HG02571 (cell line): Measurements from ENCODE around the gene SLC39A11.

ENCODE experiments used
- ATAC-seq: cut with Tn5 transposase; IDR thresholded peaks from one replicate; pipeline ENCODE4 v1.9.1; 2021; ENCODE audit warnings: mild to moderate bottlenecking, moderate library complexity; ENCODE audit not compliant: unreplicated experiment

SLC39A11 gene

DNA sequence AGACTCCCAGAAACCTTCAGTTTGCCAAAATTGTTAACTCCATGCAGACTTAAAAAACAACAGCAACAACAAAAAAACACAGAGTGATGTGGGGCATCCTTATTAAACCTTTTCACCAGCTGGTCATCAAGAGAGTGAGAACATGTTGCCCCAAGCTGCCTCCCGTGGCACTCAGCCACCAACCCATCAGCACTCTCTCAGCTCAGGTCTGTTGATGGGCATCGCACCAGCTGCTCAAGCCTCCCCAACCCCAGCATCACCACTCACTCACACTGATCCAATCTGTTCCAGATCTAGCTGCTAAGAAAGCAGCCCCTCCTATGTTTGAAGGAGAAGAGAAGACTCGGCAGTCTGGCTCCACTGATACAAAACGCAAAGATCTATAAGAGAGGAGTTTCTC lies 46.8 kb downstream of the SLC39A11 start:
- no peak for ATAC-seq

DNA sequence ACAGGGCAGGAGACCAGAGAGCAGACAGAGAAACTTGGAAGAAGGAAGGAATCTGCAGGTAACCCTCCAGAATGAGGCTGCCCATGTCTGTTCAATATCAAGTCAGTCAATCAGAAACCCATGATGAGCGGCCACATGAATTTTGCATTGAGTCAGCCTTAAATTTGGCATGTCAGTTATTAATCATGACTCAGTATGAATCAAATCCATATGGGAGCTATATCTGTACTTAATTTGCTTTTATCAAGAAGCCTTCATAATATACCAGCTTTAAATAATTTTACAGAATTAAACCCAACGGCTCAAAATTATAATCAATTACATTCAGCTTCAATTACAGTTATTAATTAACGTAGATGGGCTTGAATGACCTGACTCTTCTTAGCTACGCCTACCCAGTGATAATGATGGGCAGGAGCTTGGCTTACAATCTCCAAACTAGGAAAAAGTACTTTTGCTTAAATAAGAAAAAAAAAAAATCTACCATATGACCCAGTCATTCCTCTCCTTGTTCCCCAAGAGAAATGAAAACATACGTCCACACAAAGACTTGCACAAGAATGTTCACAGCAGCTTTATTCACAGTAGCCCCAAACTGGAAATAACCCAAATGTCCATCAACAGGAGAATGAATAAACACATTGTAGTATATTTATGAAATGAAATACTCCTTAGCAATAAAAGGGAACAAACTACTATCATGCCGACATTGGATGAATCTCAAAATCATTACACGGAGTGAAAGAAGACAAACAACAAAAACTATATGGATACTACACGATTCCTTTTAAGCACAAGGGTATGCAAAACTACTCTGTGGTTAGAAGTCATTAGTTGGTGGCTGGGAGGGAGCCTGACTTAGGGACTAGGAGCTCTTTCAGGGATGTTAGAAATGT lies 48.6 kb downstream of the SLC39A11 start:
- no peak for ATAC-seq

DNA sequence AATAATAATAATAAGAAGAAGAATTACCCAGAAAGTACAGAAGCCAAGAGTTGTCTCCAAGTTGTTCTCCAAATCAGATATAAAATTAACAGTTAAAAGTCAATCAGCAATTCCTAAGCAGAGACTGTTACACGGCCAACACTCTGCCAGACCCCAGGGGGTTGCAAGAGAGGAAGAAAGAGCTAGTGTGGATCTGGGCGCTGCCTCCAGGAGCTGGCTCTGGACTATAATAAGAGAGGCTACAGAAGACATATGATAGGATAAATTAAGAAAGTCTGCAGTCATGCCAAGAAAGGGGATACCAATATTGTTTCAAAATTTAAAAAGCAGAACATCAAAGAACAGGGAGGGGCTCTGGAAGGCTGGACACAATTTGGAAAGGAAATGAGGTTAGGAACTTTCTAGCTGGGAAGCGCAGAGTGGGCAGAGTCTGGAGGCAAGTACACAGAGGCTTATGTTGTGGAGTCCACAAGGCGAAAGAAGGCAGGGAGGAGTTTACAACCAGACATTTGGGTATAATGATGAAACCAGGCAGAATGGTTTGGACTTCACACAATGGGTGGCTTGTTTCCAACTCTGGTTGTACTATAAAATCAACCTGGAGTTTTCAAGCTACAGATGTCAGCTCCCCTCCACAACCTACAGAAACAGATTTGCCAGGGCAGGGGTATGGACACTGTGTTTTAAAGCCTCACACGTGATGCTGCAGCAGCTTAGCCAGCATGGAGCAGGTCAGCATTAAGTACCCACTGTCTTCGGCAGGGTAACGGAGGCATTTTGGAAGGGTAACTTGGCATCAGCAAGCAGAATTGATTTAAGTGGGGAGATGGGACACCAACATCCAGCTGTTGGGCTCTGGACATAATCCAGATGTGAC lies 49.4 kb downstream of the SLC39A11 start:
- no peak for ATAC-seq

DNA sequence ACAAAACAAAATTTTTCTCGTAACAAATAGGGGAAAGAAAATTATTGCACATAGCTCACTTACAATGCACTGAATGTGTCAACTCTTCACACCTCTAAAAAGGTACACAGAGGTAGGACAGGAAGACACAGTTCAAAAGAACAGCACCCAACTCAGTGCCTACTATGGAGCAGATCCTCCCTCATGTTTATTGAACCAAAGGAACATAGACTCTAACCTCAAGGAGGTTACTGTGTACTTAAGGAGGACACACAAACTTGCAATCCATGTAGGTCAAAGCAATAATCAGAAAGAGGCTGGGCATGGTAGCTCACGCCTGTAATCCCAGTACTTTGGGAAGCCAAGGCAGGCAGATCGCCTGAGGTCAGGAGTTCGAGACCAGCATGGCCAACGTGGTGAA lies 50.3 kb downstream of the SLC39A11 start:
- ATAC-seq = no peak

DNA sequence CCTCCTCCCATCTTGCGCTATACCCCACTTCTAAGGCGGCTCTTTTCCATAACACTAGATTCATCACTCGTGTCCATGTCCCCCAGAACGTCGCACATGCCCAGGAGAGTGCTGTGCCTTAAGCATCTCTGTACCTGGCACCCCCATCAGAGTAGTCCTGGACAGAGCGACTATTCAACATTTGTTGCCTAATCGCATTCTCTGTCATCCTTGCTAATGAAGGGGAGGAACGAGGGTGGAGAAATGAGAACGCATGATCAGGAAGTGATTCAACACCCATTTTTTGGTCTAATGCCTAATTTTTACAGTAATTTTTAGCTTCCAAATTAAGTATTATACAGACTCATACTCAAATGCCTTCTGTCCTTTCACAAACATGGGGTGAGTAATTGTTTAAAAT lies 53.2 kb downstream of the SLC39A11 start:
- no peak for ATAC-seq

DNA sequence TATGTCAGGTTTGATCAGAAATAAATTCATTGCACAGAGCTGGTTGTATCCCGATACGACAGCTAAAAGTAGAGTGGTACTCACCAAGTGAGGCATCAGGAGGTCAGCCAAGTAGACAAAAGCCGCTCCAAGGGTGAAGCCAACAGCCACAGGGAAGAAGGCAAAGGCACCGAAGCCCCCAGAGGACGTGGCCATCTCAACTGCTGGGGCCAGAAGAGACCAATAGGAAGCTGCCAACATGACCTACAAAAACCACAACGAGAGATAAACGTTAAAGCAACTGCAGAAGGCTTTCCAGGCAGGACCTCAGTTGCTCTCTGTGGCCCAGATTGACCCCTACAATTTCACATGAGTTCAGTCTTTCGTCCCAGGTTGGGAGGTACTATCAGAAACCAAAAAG lies 61.0 kb downstream of the SLC39A11 start:
- ATAC-seq = no peak

DNA sequence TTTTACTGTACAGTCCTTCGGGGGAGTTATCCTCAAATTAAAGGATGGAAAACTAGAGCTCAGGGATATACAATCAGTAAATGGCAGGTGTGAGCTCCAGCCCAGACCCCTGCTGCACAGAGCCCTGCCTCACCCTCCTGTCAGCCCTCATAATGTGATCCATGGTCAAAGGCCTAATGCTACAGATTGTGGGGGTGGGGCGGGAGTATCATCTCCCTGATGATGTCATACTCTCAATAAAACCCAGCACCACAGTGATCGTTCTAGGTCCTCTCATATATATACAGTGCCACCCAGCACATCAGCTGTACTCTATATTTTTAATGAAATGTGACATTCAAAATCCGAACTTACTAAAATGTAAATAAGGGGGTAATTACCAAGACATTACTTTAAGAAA lies 61.5 kb downstream of the SLC39A11 start:
- ATAC-seq = no peak

DNA sequence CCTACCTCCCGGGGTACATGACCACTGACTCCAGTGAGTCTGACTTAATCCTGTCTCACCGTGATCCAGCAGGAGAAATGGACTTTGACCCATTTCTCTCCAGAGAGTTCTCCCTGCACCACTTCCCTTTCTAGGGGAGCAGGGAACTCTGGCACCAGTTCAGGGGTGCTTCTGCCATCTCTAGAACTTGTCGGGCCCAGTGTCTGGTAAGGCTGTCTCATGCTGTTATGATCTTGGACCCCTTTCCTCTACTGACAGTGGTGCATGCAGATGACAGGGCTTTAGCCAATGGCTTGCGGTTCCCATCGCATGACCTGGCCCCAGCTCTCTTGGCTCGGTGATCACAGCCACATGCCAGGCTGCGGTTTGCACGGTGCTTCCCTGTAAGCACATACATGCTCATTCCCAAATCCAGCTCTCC lies 62.0 kb downstream of the SLC39A11 start:
- no peak for ATAC-seq

DNA sequence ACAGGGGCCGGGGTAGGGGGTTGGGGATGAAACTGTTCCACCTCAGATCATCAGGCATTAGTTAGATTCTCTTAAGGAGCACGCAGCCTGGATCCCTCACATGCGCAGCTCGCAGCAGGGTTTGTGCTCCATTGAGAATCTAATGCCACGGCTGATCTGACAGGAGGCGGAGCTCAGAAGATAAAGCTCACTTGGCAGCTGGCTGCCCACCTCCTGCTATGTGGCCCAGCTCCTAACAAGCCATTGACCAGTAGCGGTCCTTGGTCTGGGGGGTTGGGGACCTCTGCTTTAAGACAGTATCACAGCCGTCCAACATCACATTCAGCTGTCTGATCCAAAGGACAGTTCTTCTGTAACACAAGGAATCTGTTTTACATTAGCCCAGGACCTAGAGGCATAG lies 62.5 kb downstream of the SLC39A11 start:
- ATAC-seq = no peak

DNA sequence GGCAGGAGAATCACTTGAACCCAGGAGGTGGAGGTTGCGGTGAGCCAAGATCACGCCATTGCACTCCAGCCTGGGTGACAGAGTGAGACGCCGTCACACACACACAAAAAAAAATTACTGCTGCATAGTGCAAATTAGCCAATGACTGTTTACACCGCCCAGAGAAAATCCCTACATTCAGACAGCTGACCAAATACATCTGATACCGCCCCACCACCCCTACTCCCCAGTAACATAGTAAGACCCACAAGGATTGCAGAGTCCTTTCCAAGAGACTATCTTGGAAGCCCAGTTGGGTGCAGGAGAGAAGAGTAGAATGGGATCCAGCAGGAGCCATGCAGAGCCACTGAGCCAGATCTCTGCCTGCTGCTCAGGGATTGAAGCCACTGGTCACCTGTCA lies 63.5 kb downstream of the SLC39A11 start:
- no peak for ATAC-seq

DNA sequence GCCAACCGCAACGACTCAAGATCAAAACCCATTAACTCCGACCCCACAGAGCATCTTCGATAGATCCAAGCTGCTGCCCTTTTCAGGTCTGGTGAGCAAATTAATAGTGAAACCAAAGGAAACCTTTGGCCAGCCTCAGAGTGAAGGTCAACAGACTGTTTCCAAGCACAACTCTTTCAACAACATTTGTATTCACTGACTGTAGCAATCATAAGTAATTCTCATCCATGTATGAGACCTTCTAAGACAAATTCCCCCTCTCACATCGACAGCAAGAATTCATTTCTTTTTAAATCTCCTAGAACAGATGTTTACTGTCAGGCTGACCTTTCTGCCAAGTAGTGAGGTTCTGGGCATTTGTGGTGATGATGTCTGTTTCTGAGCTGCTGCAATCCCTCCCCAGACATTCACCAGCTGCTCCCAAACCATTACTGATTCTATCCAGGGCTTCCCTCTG lies 64.2 kb downstream of the SLC39A11 start:
- no peak for ATAC-seq

DNA sequence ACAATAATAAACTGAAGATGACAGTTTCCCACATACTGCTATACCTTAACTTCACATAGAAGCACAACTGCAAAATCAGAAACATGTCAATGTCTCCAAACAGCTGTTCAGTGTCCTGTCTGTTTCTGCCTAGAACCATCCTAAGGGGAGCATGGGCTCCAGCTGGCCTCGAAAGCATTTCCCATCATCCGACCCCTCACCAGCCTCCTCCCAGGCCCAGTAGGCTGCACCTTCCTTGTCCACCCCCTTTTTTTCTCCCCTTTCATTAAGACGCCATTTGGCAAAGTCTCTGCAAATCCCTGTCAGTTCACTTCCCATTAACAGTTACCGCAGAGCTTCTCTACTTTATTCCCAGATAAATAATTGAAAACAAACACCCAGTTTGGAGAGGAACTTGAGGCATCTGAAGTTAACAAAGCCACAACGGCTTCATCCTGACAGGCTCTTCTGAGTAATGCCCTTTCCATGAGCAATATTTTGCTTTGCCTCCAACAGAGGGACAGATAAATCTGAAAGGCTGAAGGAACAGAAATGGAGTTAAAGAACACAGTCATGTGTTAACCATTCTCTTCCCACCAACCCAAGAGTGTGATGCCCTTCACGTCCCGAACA lies 65.3 kb downstream of the SLC39A11 start:
- no peak for ATAC-seq

DNA sequence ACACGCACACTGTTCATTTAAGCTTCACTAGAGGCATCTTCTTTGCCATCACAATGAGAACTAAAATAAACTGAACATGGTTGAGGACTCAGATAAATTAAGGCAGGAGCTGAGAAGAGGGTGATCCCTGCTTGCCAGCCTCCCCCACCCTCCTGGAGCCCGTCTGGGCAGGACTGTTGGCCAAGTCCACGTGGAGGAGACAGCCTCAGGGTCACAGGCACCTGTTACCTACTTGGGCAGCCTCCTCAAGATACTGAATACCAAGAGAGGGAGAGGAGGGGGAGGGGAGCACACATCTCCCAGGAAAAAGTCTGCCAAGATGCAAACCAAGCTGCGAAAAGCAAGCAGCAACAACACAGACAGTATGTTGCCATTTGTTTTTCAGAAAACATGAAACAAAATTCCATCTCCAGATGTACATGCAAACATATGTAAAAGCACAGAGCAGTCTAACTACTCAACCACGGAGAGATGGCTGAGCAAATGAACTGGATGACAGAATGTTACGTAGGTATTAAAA lies 67.4 kb downstream of the SLC39A11 start:
- no peak for ATAC-seq

DNA sequence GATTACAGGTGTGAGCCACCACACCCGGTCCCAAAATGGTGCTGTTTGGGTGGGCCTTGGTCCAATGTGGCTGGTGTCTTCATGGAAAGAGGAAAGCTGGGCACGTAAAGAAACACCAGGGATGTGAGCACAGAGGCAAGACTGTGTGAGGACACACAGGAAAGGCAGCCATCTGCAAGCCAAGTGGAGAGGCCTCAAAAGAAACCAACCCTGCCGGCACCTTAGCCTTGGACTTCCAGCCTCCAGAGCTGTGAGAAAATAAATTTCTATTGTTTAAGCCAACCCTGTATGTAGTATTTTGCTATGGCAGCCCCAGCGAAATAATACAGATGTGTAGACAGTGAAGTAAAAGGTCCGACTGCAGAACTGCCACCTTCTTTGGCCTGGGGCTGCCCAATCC lies 68.7 kb downstream of the SLC39A11 start:
- ATAC-seq = no peak

DNA sequence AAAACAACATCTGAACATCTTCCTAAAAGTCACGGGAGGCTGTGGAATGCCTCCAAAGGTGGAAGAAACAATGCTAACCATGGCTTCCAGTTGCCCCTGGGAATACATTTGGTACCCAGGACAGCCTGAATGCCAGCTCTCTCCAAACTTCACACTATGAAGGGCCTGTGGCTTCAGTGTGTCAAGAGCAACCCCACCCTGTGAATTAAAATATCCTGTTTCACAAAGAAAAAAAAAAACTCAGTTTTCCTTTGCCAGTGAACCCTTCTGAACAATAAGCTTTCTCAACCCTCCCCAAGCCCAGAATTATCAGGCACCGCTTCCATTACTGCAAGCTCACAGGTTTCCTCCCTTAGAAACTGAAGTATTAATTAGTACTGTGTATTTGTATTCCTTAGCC lies 69.8 kb downstream of the SLC39A11 start:
- ATAC-seq = no peak

DNA sequence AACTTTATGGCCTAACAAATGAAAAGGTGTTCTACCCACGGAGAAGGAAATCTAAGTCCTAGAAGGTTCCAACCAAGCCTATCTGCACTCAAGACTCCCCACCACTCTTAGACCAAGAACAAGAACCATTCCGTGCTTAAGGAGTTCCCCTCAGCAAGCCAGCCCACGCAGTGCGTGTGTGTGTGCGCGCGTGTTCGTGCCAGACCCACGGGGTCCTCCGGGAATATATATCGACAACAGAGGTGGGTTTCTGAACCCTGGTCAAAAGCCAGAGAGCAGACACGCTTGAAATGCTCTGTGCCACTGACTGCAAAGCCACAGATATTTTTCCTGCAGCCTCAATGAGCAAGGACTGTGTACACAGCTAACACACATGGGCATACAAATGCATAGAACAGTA lies 70.7 kb downstream of the SLC39A11 start:
- no peak for ATAC-seq

DNA sequence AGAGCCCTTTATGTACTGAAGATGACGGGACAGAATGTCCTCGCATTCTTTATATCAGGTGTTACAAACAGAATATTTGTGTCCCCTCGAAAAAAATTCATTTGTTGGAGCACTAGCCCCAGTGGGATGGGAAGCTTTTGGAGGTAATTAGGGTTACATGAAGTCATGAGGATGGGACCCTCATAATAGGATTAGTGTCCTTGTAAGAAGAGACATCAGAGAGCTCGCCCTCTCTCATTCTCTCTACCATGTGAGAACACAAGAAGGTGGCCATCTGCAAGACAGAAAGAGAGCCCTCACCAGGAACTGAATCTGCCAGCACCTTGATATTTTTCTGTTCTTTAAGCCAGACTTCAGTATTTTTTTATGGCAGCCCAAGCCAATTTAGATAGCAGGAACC lies 72.4 kb downstream of the SLC39A11 start:
- ATAC-seq = no peak

DNA sequence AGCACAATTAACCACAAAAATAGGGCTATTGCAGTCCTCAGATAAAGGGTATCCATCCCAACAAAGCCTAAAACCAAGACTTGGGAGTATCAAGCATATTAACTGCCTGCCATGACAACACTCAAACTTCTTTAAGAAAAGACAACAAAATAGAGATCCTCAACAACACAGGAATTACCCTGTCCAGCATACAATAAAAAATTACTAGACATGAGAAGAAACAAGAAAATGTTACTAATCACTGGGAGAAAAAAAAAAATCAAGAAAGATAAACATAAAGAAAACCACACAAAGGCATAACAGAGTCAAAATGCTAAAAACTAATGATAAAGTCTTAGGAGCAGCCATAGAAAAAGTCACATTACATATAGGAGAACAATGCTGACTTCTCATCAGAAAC lies 73.9 kb downstream of the SLC39A11 start:
- no peak for ATAC-seq

DNA sequence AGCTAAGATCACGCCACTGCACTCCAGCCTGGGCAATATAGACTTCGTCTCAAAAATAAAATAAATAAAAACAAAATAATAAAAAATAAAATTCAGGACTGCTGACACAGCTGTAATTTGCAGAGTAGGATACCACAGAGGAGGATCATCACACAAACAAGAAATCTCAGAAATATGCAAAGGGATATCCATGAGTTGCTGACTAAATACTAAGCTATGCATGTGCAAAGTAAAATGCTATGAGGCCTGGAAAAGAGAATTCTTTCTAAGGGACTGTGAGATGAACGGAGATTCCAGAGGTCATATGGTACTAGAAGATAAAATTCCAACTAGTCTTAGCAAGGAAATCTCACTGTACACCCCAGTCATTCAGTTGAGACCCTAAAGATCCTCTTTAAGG lies 74.8 kb downstream of the SLC39A11 start:
- ATAC-seq = no peak

DNA sequence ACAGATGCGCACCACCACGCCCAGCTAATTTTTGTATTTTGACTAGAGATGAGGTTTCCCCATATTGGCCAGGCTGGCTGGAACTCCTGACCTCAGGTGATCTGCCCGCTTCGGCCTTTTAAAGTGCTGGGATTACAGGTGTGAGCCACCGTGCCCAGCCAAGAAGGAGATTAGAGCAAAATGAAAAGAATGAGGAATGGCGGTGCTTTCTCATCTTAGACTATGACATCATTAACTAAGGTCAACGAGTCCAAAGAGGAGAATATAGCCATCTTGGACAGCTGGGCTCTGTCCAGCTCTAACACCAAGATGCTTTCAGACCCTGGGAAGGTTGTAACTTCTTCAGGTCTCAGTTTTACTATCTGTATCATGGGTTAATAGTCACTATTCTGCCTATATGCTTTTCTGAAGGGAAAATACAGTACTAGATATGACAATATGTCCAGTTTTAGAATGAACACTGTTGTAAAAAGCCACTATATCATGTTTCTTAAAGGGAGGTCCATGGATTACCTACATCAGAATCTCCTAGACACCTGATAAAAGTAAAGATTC lies 76.7 kb downstream of the SLC39A11 start:
- no peak for ATAC-seq
